HG02973 (cell line): ENCODE data around the gene PNRC2.
"Not testable (repeated sequence)": the region's sequence is repeated elsewhere in the genome, so short reads cannot be mapped to it uniquely, and the experiment has no call there.

Experiments
- ATAC-seq: cut with Tn5 transposase; IDR thresholded peaks from one replicate; pipeline ENCODE4 v1.9.1; 2021; ENCODE audit warnings: moderate library complexity; ENCODE audit not compliant: unreplicated experiment

Gene PNRC2

GRCh38 chr1:23947366-23947765 is 12.3 kb upstream of the PNRC2 start:
- ATAC-seq: no peak

GRCh38 chr1:23953020-23953419 is 6.6 kb upstream of the PNRC2 start:
- no peak for ATAC-seq

- no peak for ATAC-seq
These were observed 2.5 kb upstream of the PNRC2 start for GRCh38 chr1:23957096-23957495.

- ATAC-seq: not testable (repeated sequence)
These were observed 1.4 kb upstream of the PNRC2 start for GRCh38 chr1:23958040-23958809.

- peak; percentile 68 for ATAC-seq
These were observed 693 bp upstream of the PNRC2 start for GRCh38 chr1:23958810-23959460.

GRCh38 chr1:23960291-23961020 is 828 bp downstream of the PNRC2 start:
- ATAC-seq: no peak

- ATAC-seq: no peak
These were observed 4.1 kb downstream of the PNRC2 start for GRCh38 chr1:23963617-23964234.

- ATAC-seq: no peak
These were observed 4.6 kb downstream of the PNRC2 start for GRCh38 chr1:23964235-23964668.

GRCh38 chr1:23964790-23965740 is 5.4 kb downstream of the PNRC2 start:
- ATAC-seq: no peak

- ATAC-seq: no peak
These were observed 7.4 kb downstream of the PNRC2 start for GRCh38 chr1:23966973-23967493.

- no peak for ATAC-seq
These were observed 8.2 kb downstream of the PNRC2 start for GRCh38 chr1:23967871-23968270.

- ATAC-seq: no peak
These were observed 17.7 kb downstream of the PNRC2 start for GRCh38 chr1:23977187-23977853.

- no peak for ATAC-seq
These were observed 18.2 kb downstream of the PNRC2 start for GRCh38 chr1:23977854-23978191.

GRCh38 chr1:23978805-23979204 is 19.2 kb downstream of the PNRC2 start:
- ATAC-seq: no peak

- ATAC-seq: no peak
These were observed 19.8 kb downstream of the PNRC2 start for GRCh38 chr1:23979387-23979880.

- peak; percentile 86 for ATAC-seq
These were observed 20.5 kb downstream of the PNRC2 start, which contains the start of gene SRSF10 for GRCh38 chr1:23979881-23980727. Gene SRSF10 (minus strand): TSS chr1:23980327. CDS start chr1:23980255, 72 bp downstream.

GRCh38 chr1:23980728-23981070 is 21.1 kb downstream of the PNRC2 start:
- ATAC-seq: peak; percentile 17

GRCh38 chr1:23984417-23985186 is 25.0 kb downstream of the PNRC2 start:
- no peak for ATAC-seq
